ENCODE results near the gene ACHE. TPM values are rescaled to one million over a fixed set of nuclear protein-coding genes. Genes with fewer than 3 reads are reported as not detected.

ACHE gene
- total and polyA plus RNA-seq, 4 experiments from 2014 or later: not detected

- POLR2A ChIA-PET (ENCODE audit: partially characterized antibody): interaction anchor here (7.1 kb wide), 1 partner anchor 9 kb away, joined by 243 read pairs; the partner anchor contains the start of gene SRRT
- intact Hi-C loops (cut with micrococcal nuclease): loop anchor here (5.0 kb wide), 2 partner anchors 48 to 282 kb away; partner anchors contain the start of gene VGF
- H3K36me3 Mint-ChIP-seq: peaks cover 70 to 75% of the 10 kb centered on the region in 2 donors
- H3K27ac Mint-ChIP-seq: peak overlapping the region; percentile 57 to 94 (median 91)
- peaks cover 0 to 12% (median 0%) of the 10 kb centered on the region in 8 donors for H3K9me3 Mint-ChIP-seq
- peak; percentile 45 to 80 (median 58) for DNase-seq
- H3K4me3 ChIP-seq (ENCODE audit: low read length in 2 of 2): no peak overlapping the region
- peak overlapping the region; percentile 36 for H3K27ac ChIP-seq (ENCODE audit: low read depth, low read length)
- peaks cover 0 to 2% of the 10 kb centered on the region in 2 donors for H3K27me3 Mint-ChIP-seq
- no peaks in the 10 kb centered on the region for H3K27me3 ChIP-seq (ENCODE audit: insufficient read depth, low read length)
- H3K4me3 Mint-ChIP-seq: peak overlapping the region in 7 of 8 donors; percentile 58 to 84 (median 68)
- no peaks in the 10 kb centered on the region for H3K9me3 ChIP-seq (ENCODE audit: control insufficient read depth in 1 of 2, low read length in 2 of 2)
- CTCF ChIA-PET (ENCODE audit: partially characterized antibody): no interaction called here
- peaks cover 40% of the 10 kb centered on the region for H3K4me1 ChIP-seq (ENCODE audit: insufficient read depth, low read length)
- peaks cover 33 to 59% (median 45%) of the 10 kb centered on the region in 4 donors for H3K4me1 Mint-ChIP-seq
- H3K36me3 ChIP-seq (ENCODE audit: insufficient read depth, low read length): peaks cover 68% of the 10 kb centered on the region
Observed at GRCh38 chr7:100884736-100885439, 10.8 kb downstream of the ACHE start.

GRCh38 chr7:100882785-100883526, 12.7 kb downstream of the ACHE start:
- H3K36me3 ChIP-seq (ENCODE audit: insufficient read depth, low read length): peaks cover 72% of the 10 kb centered on the region
- ChIA-PET POLR2A (ENCODE audit: partially characterized antibody) (no interaction called here), CTCF (ENCODE audit: partially characterized antibody) (no interaction called here)
- intact Hi-C loops (cut with micrococcal nuclease): no loop called here
- Mint-ChIP-seq H3K27ac (peak overlapping the region in 6 of 7 donors; percentile 42 to 78 (median 65)), H3K36me3 (peaks cover 70 to 83% of the 10 kb centered on the region in 2 donors), H3K9me3 (peaks cover 0 to 12% (median 0%) of the 10 kb centered on the region in 8 donors), H3K4me1 (peaks cover 35 to 64% (median 53%) of the 10 kb centered on the region in 4 donors), H3K27me3 (no peaks in the 10 kb centered on the region), H3K4me3 (peak overlapping the region in 2 of 8 donors; percentile 30 to 39)
- H3K27me3 ChIP-seq (ENCODE audit: insufficient read depth, low read length): no peaks in the 10 kb centered on the region
- H3K27ac ChIP-seq (ENCODE audit: low read depth, low read length): no peak overlapping the region
- H3K9me3 ChIP-seq (ENCODE audit: control insufficient read depth in 1 of 2, low read length in 2 of 2): no peaks in the 10 kb centered on the region
- H3K4me1 ChIP-seq (ENCODE audit: insufficient read depth, low read length): peaks cover 41% of the 10 kb centered on the region
- no peak for DNase-seq
- no peak overlapping the region for H3K4me3 ChIP-seq (ENCODE audit: low read length in 2 of 2)

DNA sequence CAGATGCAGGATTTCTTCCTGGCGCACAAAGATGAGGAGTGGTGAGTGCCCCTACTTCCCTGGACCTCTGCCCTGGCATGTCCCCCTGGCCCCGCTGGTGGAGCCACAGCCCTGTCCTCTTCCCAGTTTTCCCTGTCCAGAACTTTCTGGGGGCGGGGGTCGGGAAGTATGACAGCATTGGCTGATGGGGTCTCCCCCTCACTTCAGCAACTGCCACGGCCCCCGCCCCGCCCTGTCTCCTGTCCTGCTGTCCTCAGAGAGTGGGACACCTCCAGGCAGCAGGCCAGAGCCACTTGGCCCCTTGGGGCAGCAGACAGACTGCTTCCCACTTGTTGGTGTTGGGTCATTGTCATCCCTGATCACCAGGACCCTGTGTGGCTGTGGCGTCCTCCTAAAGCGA, 13.5 kb downstream of the ACHE start:
- Histone ChIP-seq H3K4me1 (ENCODE audit: insufficient read depth, low read length) (peaks cover 41% of the 10 kb centered on the region), H3K4me3 (ENCODE audit: low read length in 2 of 2) (no peak overlapping the region), H3K9me3 (ENCODE audit: control insufficient read depth in 1 of 2, low read length in 2 of 2) (no peaks in the 10 kb centered on the region), H3K27me3 (ENCODE audit: insufficient read depth, low read length) (no peaks in the 10 kb centered on the region), H3K36me3 (ENCODE audit: insufficient read depth, low read length) (peaks cover 69% of the 10 kb centered on the region), H3K27ac (ENCODE audit: low read depth, low read length) (no peak overlapping the region)
- intact Hi-C loops (cut with micrococcal nuclease): no loop called here
- Mint-ChIP-seq H3K36me3 (peaks cover 62 to 80% of the 10 kb centered on the region in 2 donors), H3K4me3 (no peak overlapping the region), H3K27ac (no peak overlapping the region), H3K9me3 (peaks cover 0 to 10% (median 0%) of the 10 kb centered on the region in 8 donors), H3K27me3 (no peaks in the 10 kb centered on the region), H3K4me1 (peaks cover 30 to 62% (median 50%) of the 10 kb centered on the region in 4 donors)
- ChIA-PET CTCF (ENCODE audit: partially characterized antibody) (no interaction called here), POLR2A (ENCODE audit: partially characterized antibody) (no interaction called here)
- no peak for DNase-seq

DNA sequence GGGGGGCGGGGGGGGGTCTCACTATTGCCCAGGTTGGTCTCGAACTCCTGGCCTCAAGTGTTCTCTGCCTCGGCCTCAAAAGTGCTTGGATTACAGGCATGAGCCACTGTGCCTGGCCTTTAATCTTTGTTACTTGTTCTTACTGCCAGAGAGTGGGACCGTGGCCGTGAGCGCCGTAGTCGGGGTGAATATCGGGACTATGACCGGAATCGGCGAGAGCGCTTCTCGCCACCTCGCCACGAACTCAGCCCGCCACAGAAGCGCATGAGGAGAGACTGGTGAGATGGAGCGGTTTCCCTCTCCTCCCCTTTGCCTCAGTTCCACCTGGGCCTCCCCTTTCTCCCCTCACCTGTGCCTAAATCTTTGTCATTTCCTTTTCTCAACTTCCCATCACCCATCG, 14.6 kb downstream of the ACHE start:
- Histone ChIP-seq H3K36me3 (ENCODE audit: insufficient read depth, low read length) (peaks cover 58% of the 10 kb centered on the region), H3K9me3 (ENCODE audit: control insufficient read depth in 1 of 2, low read length in 2 of 2) (no peaks in the 10 kb centered on the region), H3K27me3 (ENCODE audit: insufficient read depth, low read length) (no peaks in the 10 kb centered on the region), H3K27ac (ENCODE audit: low read depth, low read length) (no peak overlapping the region), H3K4me1 (ENCODE audit: insufficient read depth, low read length) (peaks cover 42% of the 10 kb centered on the region), H3K4me3 (ENCODE audit: low read length in 2 of 2) (no peak overlapping the region)
- no peak for DNase-seq
- Mint-ChIP-seq H3K36me3 (peaks cover 58 to 76% of the 10 kb centered on the region in 2 donors), H3K27ac (peak overlapping the region in 1 of 7 donors; percentile 17), H3K4me1 (peaks cover 33 to 62% (median 48%) of the 10 kb centered on the region in 4 donors), H3K4me3 (peak overlapping the region in 1 of 8 donors; percentile 12), H3K9me3 (peaks cover 0 to 5% (median 0%) of the 10 kb centered on the region in 8 donors), H3K27me3 (no peaks in the 10 kb centered on the region)
- intact Hi-C loops (cut with micrococcal nuclease): no loop called here
- POLR2A ChIA-PET (ENCODE audit: partially characterized antibody): no interaction called here
- CTCF ChIA-PET (ENCODE audit: partially characterized antibody): no interaction called here

- Mint-ChIP-seq H3K9me3 (peaks cover 0 to 5% (median 0%) of the 10 kb centered on the region in 8 donors), H3K4me3 (peak overlapping the region in 1 of 8 donors; percentile 3), H3K27ac (peak overlapping the region in 2 of 7 donors; percentile 49 to 68), H3K27me3 (no peaks in the 10 kb centered on the region), H3K36me3 (peaks cover 54 to 74% of the 10 kb centered on the region in 2 donors), H3K4me1 (peaks cover 32 to 63% (median 48%) of the 10 kb centered on the region in 4 donors)
- CTCF ChIA-PET (ENCODE audit: partially characterized antibody): no interaction called here
- POLR2A ChIA-PET (ENCODE audit: partially characterized antibody): no interaction called here
- intact Hi-C loops (cut with micrococcal nuclease): no loop called here
- H3K27ac ChIP-seq (ENCODE audit: low read depth, low read length): no peak overlapping the region
- peaks cover 44% of the 10 kb centered on the region for H3K4me1 ChIP-seq (ENCODE audit: insufficient read depth, low read length)
- no peak overlapping the region for H3K4me3 ChIP-seq (ENCODE audit: low read length in 2 of 2)
- DNase-seq: no peak
- no peaks in the 10 kb centered on the region for H3K9me3 ChIP-seq (ENCODE audit: control insufficient read depth in 1 of 2, low read length in 2 of 2)
- H3K27me3 ChIP-seq (ENCODE audit: insufficient read depth, low read length): no peaks in the 10 kb centered on the region
- peaks cover 54% of the 10 kb centered on the region for H3K36me3 ChIP-seq (ENCODE audit: insufficient read depth, low read length)
Observed at GRCh38 chr7:100880645-100881044, 15.0 kb downstream of the ACHE start.

DNA sequence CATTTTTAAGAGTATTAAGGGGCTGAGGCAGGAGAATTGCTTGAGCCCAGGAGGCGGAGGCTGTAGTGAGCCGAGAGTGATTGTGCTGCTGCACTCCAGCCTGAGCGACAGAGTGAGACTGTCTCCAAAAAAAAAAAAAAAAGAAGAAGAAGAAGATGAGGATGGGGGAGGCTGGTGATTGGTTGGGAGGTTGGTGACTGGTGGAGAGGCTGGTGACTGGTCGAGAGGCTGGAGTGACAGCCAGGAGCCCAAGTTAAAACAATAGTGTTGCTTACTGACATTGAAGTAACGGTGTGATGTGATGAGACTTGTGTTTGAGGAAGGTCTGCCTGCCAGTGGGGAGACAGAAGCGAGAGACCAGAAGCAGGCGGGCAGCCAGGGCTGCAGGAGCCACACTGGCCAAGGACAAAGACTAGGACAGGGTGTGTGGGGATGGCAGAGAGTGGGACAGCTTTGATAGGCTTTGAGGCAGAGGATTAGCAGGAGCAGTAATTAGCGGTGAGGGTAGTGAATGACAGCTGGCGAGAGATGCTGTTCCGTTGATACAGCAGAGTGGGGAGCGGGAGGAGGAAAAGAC, 15.9 kb downstream of the ACHE start:
- no peaks in the 10 kb centered on the region for H3K27me3 ChIP-seq (ENCODE audit: insufficient read depth, low read length)
- H3K4me1 ChIP-seq (ENCODE audit: insufficient read depth, low read length): peaks cover 47% of the 10 kb centered on the region
- H3K36me3 Mint-ChIP-seq: peaks cover 48 to 73% of the 10 kb centered on the region in 2 donors
- H3K27me3 Mint-ChIP-seq: no peaks in the 10 kb centered on the region
- H3K4me1 Mint-ChIP-seq: peaks cover 33 to 68% (median 49%) of the 10 kb centered on the region in 4 donors
- DNase-seq: no peak
- no peaks in the 10 kb centered on the region for H3K9me3 ChIP-seq (ENCODE audit: control insufficient read depth in 1 of 2, low read length in 2 of 2)
- CTCF ChIA-PET (ENCODE audit: partially characterized antibody): no interaction called here
- peak overlapping the region in 6 of 7 donors; percentile 13 to 89 (median 46) for H3K27ac Mint-ChIP-seq
- peak overlapping the region in 2 of 8 donors; percentile 13 to 67 for H3K4me3 Mint-ChIP-seq
- intact Hi-C loops (cut with micrococcal nuclease): no loop called here
- H3K36me3 ChIP-seq (ENCODE audit: insufficient read depth, low read length): peaks cover 45% of the 10 kb centered on the region
- POLR2A ChIA-PET (ENCODE audit: partially characterized antibody): no interaction called here
- H3K4me3 ChIP-seq (ENCODE audit: low read length in 2 of 2): no peak overlapping the region
- H3K27ac ChIP-seq (ENCODE audit: low read depth, low read length): no peak overlapping the region
- peaks cover 0 to 5% (median 0%) of the 10 kb centered on the region in 8 donors for H3K9me3 Mint-ChIP-seq

- Histone ChIP-seq H3K36me3 (ENCODE audit: insufficient read depth, low read length) (peaks cover 34% of the 10 kb centered on the region), H3K9me3 (ENCODE audit: control insufficient read depth in 1 of 2, low read length in 2 of 2) (no peaks in the 10 kb centered on the region), H3K27me3 (ENCODE audit: insufficient read depth, low read length) (no peaks in the 10 kb centered on the region), H3K4me1 (ENCODE audit: insufficient read depth, low read length) (peaks cover 51% of the 10 kb centered on the region), H3K4me3 (ENCODE audit: low read length in 2 of 2) (no peak overlapping the region), H3K27ac (ENCODE audit: low read depth, low read length) (no peak overlapping the region)
- Mint-ChIP-seq H3K4me1 (peaks cover 36 to 72% (median 53%) of the 10 kb centered on the region in 4 donors), H3K36me3 (peaks cover 39 to 65% of the 10 kb centered on the region in 2 donors), H3K27me3 (no peaks in the 10 kb centered on the region), H3K27ac (peak overlapping the region in 5 of 7 donors; percentile 42 to 82 (median 78)), H3K4me3 (peak overlapping the region in 4 of 8 donors; percentile 14 to 60 (median 46)), H3K9me3 (peaks cover 0 to 4% (median 0%) of the 10 kb centered on the region in 8 donors)
- CTCF ChIA-PET (ENCODE audit: partially characterized antibody): no interaction called here
- no peak for DNase-seq
- POLR2A ChIA-PET (ENCODE audit: partially characterized antibody): interaction anchor here (6.2 kb wide), 1 partner anchor 8 kb away, joined by 243 read pairs; the partner anchor contains the start of gene UFSP1
- intact Hi-C loops (cut with micrococcal nuclease): no loop called here
Observed at GRCh38 chr7:100878685-100879084, 17.0 kb downstream of the ACHE start.

All from CD4-positive, alpha-beta memory T cell (primary cell).